HL-60 (cell line): ENCODE measurements around the gene CYTH1.
"Not testable (repeated sequence)": the region's sequence is repeated elsewhere in the genome, so short reads cannot be mapped to it uniquely, and the experiment has no call there.

Experiments
- CTCF ChIP-seq: IDR thresholded peaks from one replicate; pipeline ENCODE4 v1.5.1; 2011; ENCODE audit warnings: low read length, control low read depth, inconsistent platforms; ENCODE audit not compliant: insufficient read depth
- REST ChIP-seq: IDR thresholded peaks from 2 replicates; pipeline ENCODE4 v1.6.1; 2012; ENCODE audit warnings: low read depth; ENCODE audit not compliant: insufficient replicate concordance

GRCh38 chr17:78751000-78751399 lies 31.1 kb downstream of the CYTH1 start:
- TF ChIP-seq CTCF, REST: not testable (repeated sequence)
